Osteocyte (in vitro differentiated cells): ENCODE measurements around the gene PRRG4. TPM values are rescaled to one million over a fixed set of nuclear protein-coding genes. Genes with fewer than 3 reads are reported as not detected.

ENCODE experiments used
- DNase-seq: peaks from one replicate; pipeline ENCODE4 v3.0.0; 2021; ENCODE audit warnings: mixed read lengths; ENCODE audit not compliant: unreplicated experiment; ENCODE audit errors: extremely low spot score
- H3K27ac Mint-ChIP-seq: one replicate; pipeline ENCODE4 v1.8.0; 2021; ENCODE audit warnings: mild to moderate bottlenecking, mixed read lengths; ENCODE audit not compliant: unreplicated experiment
- H3K27me3 Mint-ChIP-seq: one replicate; pipeline ENCODE4 v1.8.0; 2021; ENCODE audit warnings: mixed read lengths; ENCODE audit not compliant: unreplicated experiment
- H3K36me3 Mint-ChIP-seq: one replicate; pipeline ENCODE4 v1.8.0; 2021; ENCODE audit warnings: mixed read lengths; ENCODE audit not compliant: unreplicated experiment
- H3K4me1 Mint-ChIP-seq: one replicate; pipeline ENCODE4 v1.8.0; 2021; ENCODE audit warnings: mixed read lengths; ENCODE audit not compliant: unreplicated experiment
- H3K4me3 Mint-ChIP-seq: one replicate; pipeline ENCODE4 v1.8.0; 2021; ENCODE audit warnings: mild to moderate bottlenecking, moderate library complexity, mixed read lengths; ENCODE audit not compliant: unreplicated experiment
- H3K9me3 Mint-ChIP-seq: one replicate; pipeline ENCODE4 v1.8.0; 2021; ENCODE audit warnings: mixed read lengths; ENCODE audit not compliant: unreplicated experiment
- CTCF ChIP-seq: fragments of 200-600 bp; sonication (generic); IDR thresholded peaks from 2 replicates; pipeline ENCODE4 v1.5.0; 2021; ENCODE audit warnings: antibody characterized with exemption, mild to moderate bottlenecking, moderate library complexity
- total RNA-seq: library from RNA; stranded (reverse); gene quantifications from 2 replicates; pipeline ENCODE4 v1.2.1, GENCODE V29; 2021

PRRG4 gene
- total RNA-seq, 1 donor from 2014 or later: not detected

- Mint-ChIP-seq H3K4me3 (no peak overlapping the region), H3K4me1 (peaks cover 22% of the 10 kb centered on the region), H3K36me3 (peaks cover 2% of the 10 kb centered on the region), H3K27ac (no peak overlapping the region), H3K27me3 (no peaks in the 10 kb centered on the region), H3K9me3 (no peaks in the 10 kb centered on the region)
- DNase-seq: no peak
- TF ChIP-seq CTCF: no peak
These were observed 72.5 kb downstream of the PRRG4 start for GRCh38 chr11:32902089-32902665.

GRCh38 chr11:32905028-32905667, 75.4 kb downstream of the PRRG4 start:
- no peaks in the 10 kb centered on the region for H3K27me3 Mint-ChIP-seq
- no peak for TF ChIP-seq CTCF
- no peak overlapping the region for H3K4me3 Mint-ChIP-seq
- H3K9me3 Mint-ChIP-seq: no peaks in the 10 kb centered on the region
- DNase-seq: no peak
- H3K4me1 Mint-ChIP-seq: peaks cover 27% of the 10 kb centered on the region
- H3K36me3 Mint-ChIP-seq: peaks cover 2% of the 10 kb centered on the region
- H3K27ac Mint-ChIP-seq: peak overlapping the region; percentile 52

Other genes starting within 250 kb of the PRRG4 start
- gene EIF3M, start 246.1 kb upstream of the PRRG4 start, total RNA-seq: 227 and 229 TPM in 2 replicates
- not detected in 2 replicates for gene CCDC73, start 35.3 kb upstream of the PRRG4 start, total RNA-seq
- 29.2 and 32.4 TPM in 2 replicates for gene QSER1, start 62.9 kb downstream of the PRRG4 start, total RNA-seq
- 2.9 and 3.7 TPM in 2 replicates for gene DEPDC7, start 186.0 kb downstream of the PRRG4 start, total RNA-seq
- 24.2 and 26.2 TPM in 2 replicates for gene TCP11L1, start 209.6 kb downstream of the PRRG4 start, total RNA-seq